ENCODE measurements around the gene RFTN1.

DNA sequence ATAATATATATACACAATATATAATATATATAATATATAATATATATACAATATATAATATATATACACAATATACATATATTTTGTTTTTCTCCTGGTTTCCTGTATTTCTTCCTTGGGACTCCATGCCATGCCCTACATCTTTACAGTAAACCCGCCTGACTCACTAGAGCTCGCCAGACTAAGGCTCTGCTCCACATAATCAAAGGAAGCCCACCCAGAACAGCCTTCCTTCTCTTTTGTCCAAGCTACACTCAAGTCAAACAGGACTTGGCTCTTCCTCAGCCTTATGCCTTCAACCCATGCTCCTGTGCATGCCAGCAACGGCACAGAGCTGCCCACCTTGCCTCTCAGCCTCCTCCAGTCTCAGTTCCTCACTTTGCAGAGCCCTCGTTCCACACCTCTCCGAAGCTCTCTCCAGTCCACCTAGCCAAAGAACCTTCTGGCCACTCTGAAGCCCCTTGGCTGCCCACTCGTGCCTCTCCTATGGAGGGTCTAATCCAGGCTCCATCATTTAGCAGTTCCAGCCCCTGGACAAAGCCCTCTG is 109.1 kb downstream of the RFTN1 start:
- TF ChIP-seq, protein P1, sequence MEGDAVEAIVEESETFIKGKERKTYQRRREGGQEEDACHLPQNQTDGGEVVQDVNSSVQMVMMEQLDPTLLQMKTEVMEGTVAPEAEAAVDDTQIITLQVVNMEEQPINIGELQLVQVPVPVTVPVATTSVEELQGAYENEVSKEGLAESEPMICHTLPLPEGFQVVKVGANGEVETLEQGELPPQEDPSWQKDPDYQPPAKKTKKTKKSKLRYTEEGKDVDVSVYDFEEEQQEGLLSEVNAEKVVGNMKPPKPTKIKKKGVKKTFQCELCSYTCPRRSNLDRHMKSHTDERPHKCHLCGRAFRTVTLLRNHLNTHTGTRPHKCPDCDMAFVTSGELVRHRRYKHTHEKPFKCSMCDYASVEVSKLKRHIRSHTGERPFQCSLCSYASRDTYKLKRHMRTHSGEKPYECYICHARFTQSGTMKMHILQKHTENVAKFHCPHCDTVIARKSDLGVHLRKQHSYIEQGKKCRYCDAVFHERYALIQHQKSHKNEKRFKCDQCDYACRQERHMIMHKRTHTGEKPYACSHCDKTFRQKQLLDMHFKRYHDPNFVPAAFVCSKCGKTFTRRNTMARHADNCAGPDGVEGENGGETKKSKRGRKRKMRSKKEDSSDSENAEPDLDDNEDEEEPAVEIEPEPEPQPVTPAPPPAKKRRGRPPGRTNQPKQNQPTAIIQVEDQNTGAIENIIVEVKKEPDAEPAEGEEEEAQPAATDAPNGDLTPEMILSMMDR (IDR thresholded peaks at IDR 0.05): no peak
- no peak for TF ChIP-seq POLR2A (IDR thresholded peaks at IDR 0.05)

Data from heart left ventricle (tissue), 13 donors.